Measurements from ENCODE around the gene LSAMP. TPM values are rescaled to one million over a fixed set of nuclear protein-coding genes. Genes with fewer than 3 reads are reported as not detected.

LSAMP gene
- 2.6 and 6.8 TPM in 2 replicates for total RNA-seq

GRCh38 chr3:116445311-116445841 lies at the start of gene LSAMP:
TSS of gene LSAMP (minus strand) at chr3:116445487.

